H1 (cell line): ENCODE results near the gene EWSR1. TPM values are rescaled to one million over a fixed set of nuclear protein-coding genes. Genes with fewer than 3 reads are reported as not detected.

ENCODE experiments used
- CTCF ChIA-PET: fragments of 300-600 bp; sonication (Branson Sonifier 250); formaldehyde crosslinking; loops from one replicate; lab custom pipeline; 2021; ENCODE audit not compliant: partially characterized antibody; lab: Charles Lee
- POLR2A ChIA-PET: fragments of 300-600 bp; sonication (Branson Sonifier 250); formaldehyde crosslinking; loops from one replicate; lab custom pipeline; 2021; ENCODE audit warnings: inconsistent platforms; ENCODE audit not compliant: partially characterized antibody; lab: Charles Lee
- DNase-seq, 2 experiments: peaks; one replicate each; pipeline versions ENCODE4 v3.0.0 to v3.0.0-alpha.2; 2010 to 2022; ENCODE audit warnings: low spot score in 2 of 2, low read depth in 1 of 2, mixed read lengths in 1 of 2
- FAIRE-seq: peaks from 2 replicates; lab custom pipeline; 2011; peaks lifted over from hg19 to GRCh38; lab: Jason Lieb, UNC
- H2AFZ ChIP-seq: 2 replicates; pipeline ENCODE4 v1.8.1; 2012; ENCODE audit warnings: low read length, inconsistent platforms
- H2AK5ac ChIP-seq: 2 replicates; pipeline ENCODE4 v1.6.1; 2013; ENCODE audit warnings: low read depth, low read length
- H2BK120ac ChIP-seq: replicated peaks from 2 replicates; pipeline ENCODE3; 2013; ENCODE audit warnings: low read depth, low read length, inconsistent platforms
- H2BK12ac ChIP-seq: 2 replicates; pipeline ENCODE4 v1.6.1; 2013; ENCODE audit warnings: low read depth, low read length
- H2BK15ac ChIP-seq: 2 replicates; pipeline ENCODE4 v1.6.1; 2013; ENCODE audit warnings: low read length
- H2BK20ac ChIP-seq: 2 replicates; pipeline ENCODE4 v1.6.1; 2013; ENCODE audit warnings: low read length
- H2BK5ac ChIP-seq: 2 replicates; pipeline ENCODE4 v1.6.1; 2013; ENCODE audit warnings: low read depth, low read length
- H3K14ac ChIP-seq: 2 replicates; pipeline ENCODE4 v1.6.1; 2013; ENCODE audit warnings: inconsistent platforms; ENCODE audit not compliant: insufficient read length
- H3K18ac ChIP-seq: 2 replicates; pipeline ENCODE4 v1.6.1; 2013; ENCODE audit warnings: low read length; ENCODE audit errors: extremely low read depth
- H3K23ac ChIP-seq: 2 replicates; pipeline ENCODE4 v1.6.1; 2013; ENCODE audit warnings: inconsistent platforms; ENCODE audit not compliant: insufficient read length
- H3K23me2 ChIP-seq: 2 replicates; pipeline ENCODE4 v1.6.1; 2013; ENCODE audit warnings: low read depth, low read length
- H3K27ac ChIP-seq: 2 replicates; pipeline ENCODE4 v1.6.1; 2011; ENCODE audit warnings: low read depth, low read length, inconsistent platforms
- H3K27me3 ChIP-seq, 4 experiments: replicated peaks in 1 of 4; 1 replicate in 1 of 4; 2 replicates in 3 of 4; pipeline versions ENCODE4 v1.6.1 to v1.8.1; 2011 to 2013; ENCODE audit warnings: low read length in 3 of 4, mild to moderate bottlenecking in 3 of 4, inconsistent platforms in 2 of 4, mixed read lengths in 2 of 4, moderate library complexity in 1 of 4; ENCODE audit not compliant: control insufficient read depth in 3 of 4, insufficient read depth in 3 of 4; ENCODE audit errors: extremely low read depth in 1 of 4
- H3K36me3 ChIP-seq, 4 experiments: 2 replicates each; pipeline versions ENCODE4 v1.6.1 to v1.8.1; 2011 to 2013; ENCODE audit warnings: mild to moderate bottlenecking in 4 of 4, low read length in 3 of 4, moderate library complexity in 2 of 4, control low read depth in 1 of 4, inconsistent platforms in 1 of 4; ENCODE audit not compliant: insufficient read depth in 4 of 4, control insufficient read depth in 2 of 4
- H3K4ac ChIP-seq: replicated peaks from 2 replicates; pipeline ENCODE3; 2013; ENCODE audit warnings: low read length, low read depth, mixed read lengths, inconsistent platforms; ENCODE audit not compliant: insufficient read length
- H3K4me1 ChIP-seq, 4 experiments: replicated peaks in 1 of 4; 1 replicate in 1 of 4; 2 replicates in 3 of 4; pipeline versions ENCODE4 v1.6.1 to v1.8.1; 2011 to 2013; ENCODE audit warnings: low read length in 3 of 4, inconsistent platforms in 2 of 4, mixed read lengths in 1 of 4; ENCODE audit not compliant: insufficient read depth in 4 of 4, control insufficient read depth in 3 of 4
- H3K4me2 ChIP-seq, 2 experiments: 2 replicates each; pipeline versions ENCODE4 v1.6.1 to v1.8.1; 2011 to 2013; ENCODE audit warnings: low read depth in 2 of 2, low read length in 2 of 2, control low read depth in 1 of 2, inconsistent platforms in 1 of 2, mild to moderate bottlenecking in 1 of 2; ENCODE audit not compliant: insufficient read depth in 1 of 2
- H3K4me3 ChIP-seq, 4 experiments: fragments of 200-600, 300-600 bp in 1 of 4; sonication (generic), shearing (Covaris generic), sonication (Bioruptor Twin) in 1 of 4; 2 replicates each; pipeline versions ENCODE4 v1.5.1 to v1.8.1; 2011 to 2016; ENCODE audit warnings: low read length in 4 of 4, low read depth in 3 of 4, control low read depth in 2 of 4, inconsistent platforms in 2 of 4, mild to moderate bottlenecking in 2 of 4, mixed read lengths in 1 of 4, moderate library complexity in 1 of 4; ENCODE audit not compliant: insufficient read depth in 2 of 4; ENCODE audit errors: extremely low read depth in 1 of 4
- H3K56ac ChIP-seq: replicated peaks from 2 replicates; pipeline ENCODE3; 2013; ENCODE audit warnings: low read depth, mild to moderate bottlenecking, mixed read lengths, low read length, inconsistent platforms; ENCODE audit not compliant: insufficient read length
- H3K79me1 ChIP-seq: 2 replicates; pipeline ENCODE4 v1.6.1; 2013; ENCODE audit warnings: low read depth, low read length, control low read depth
- H3K79me2 ChIP-seq, 2 experiments: 2 replicates each; pipeline versions ENCODE4 v1.6.1 to v1.8.1; 2012 to 2013; ENCODE audit warnings: low read length in 2 of 2, mild to moderate bottlenecking in 2 of 2, inconsistent platforms in 1 of 2; ENCODE audit not compliant: insufficient read depth in 2 of 2, control insufficient read depth in 1 of 2
- H3K9ac ChIP-seq, 4 experiments: replicated peaks in 1 of 4; 1 replicate in 1 of 4; 2 replicates in 3 of 4; pipeline versions ENCODE4 v1.6.1 to v1.8.1; 2011 to 2013; ENCODE audit warnings: low read depth in 3 of 4, low read length in 3 of 4, control low read depth in 2 of 4, mild to moderate bottlenecking in 2 of 4, moderate library complexity in 2 of 4, inconsistent platforms in 1 of 4; ENCODE audit errors: extremely low read depth in 1 of 4
- H3K9me3 ChIP-seq, 2 experiments: 2 replicates each; pipeline versions ENCODE4 v1.6.1 to v1.8.1; 2012 to 2013; ENCODE audit warnings: mild to moderate bottlenecking in 2 of 2, moderate library complexity in 2 of 2, control low read depth in 1 of 2, inconsistent platforms in 1 of 2, low read depth in 1 of 2, low read length in 1 of 2, mixed read lengths in 1 of 2; ENCODE audit not compliant: insufficient read depth in 2 of 2
- H4K20me1 ChIP-seq, 2 experiments: replicated peaks in 1 of 2; 2 replicates each; pipeline versions ENCODE3 to v1.8.1; 2011 to 2013; ENCODE audit warnings: inconsistent platforms in 2 of 2, low read length in 2 of 2, mild to moderate bottlenecking in 1 of 2; ENCODE audit not compliant: insufficient read depth in 2 of 2, control insufficient read depth in 1 of 2
- H4K5ac ChIP-seq: 2 replicates; pipeline ENCODE4 v1.6.1; 2013; ENCODE audit warnings: low read length, low read depth, mixed read lengths, inconsistent platforms; ENCODE audit not compliant: insufficient read length
- H4K8ac ChIP-seq: 2 replicates; pipeline ENCODE4 v1.8.0; 2013; ENCODE audit warnings: mild to moderate bottlenecking, moderate library complexity, low read length, inconsistent platforms; ENCODE audit not compliant: insufficient read depth; ENCODE audit errors: extremely low read depth
- H4K91ac ChIP-seq: replicated peaks from 2 replicates; pipeline ENCODE3; 2013; ENCODE audit warnings: low read length, mixed read lengths, inconsistent platforms; ENCODE audit not compliant: insufficient read length
- FOSL1 ChIP-seq: IDR thresholded peaks from 2 replicates; pipeline ENCODE4 v1.6.1; 2011; ENCODE audit warnings: mild to moderate bottlenecking, low read depth, low read length, moderate library complexity; ENCODE audit not compliant: insufficient read depth
- KDM4A ChIP-seq: IDR thresholded peaks from one replicate; pipeline ENCODE4 v1.7.1; 2012; ENCODE audit warnings: low read depth, mild to moderate bottlenecking, moderate library complexity, low read length, inconsistent platforms; ENCODE audit not compliant: severe bottlenecking
- POU5F1 ChIP-seq: IDR thresholded peaks from 2 replicates; pipeline ENCODE4 v1.6.1; 2011; ENCODE audit warnings: low read depth, mild to moderate bottlenecking, low read length, moderate library complexity
- SIN3A ChIP-seq, 2 experiments: IDR thresholded peaks in 1 of 2; conservative IDR thresholded peaks in 1 of 2; 2 replicates each; pipeline ENCODE4 v1.6.1; 2011 to 2012; ENCODE audit warnings: low read length in 2 of 2, improper control_type of control experiment in 1 of 2, low read depth in 1 of 2, mild to moderate bottlenecking in 1 of 2
- YY1 ChIP-seq: IDR thresholded peaks from 2 replicates; pipeline ENCODE4 v1.6.1; 2011; ENCODE audit warnings: low read depth, mild to moderate bottlenecking, low read length
- WGBS, 2 experiments: shearing (Covaris generic) in 1 of 2; methylation state at CpG; one replicate each; pipeline versions ENCODE4 v1.1.6 to v1.1.7; 2013 to 2015; ENCODE audit warnings: low lambda C conversion rate in 2 of 2, mixed read lengths in 2 of 2, inconsistent platforms in 1 of 2, low coverage in 1 of 2, missing lambda C conversion rate in 1 of 2; ENCODE audit not compliant: insufficient replicate concordance in 2 of 2, insufficient coverage in 1 of 2, insufficient read length in 1 of 2; ENCODE audit errors: extremely low coverage in 1 of 2, missing lambda C conversion rate in 1 of 2; 5-methylcytosine and 5-hydroxymethylcytosine counted together
- polyA plus RNA-seq, 7 experiments: library from polyadenylated mRNA; depleted of rRNA in 3 of 7; stranded (reverse) in 5 of 7; unstranded in 2 of 7; fragments of >200 nt in 5 of 7; fragments of 200-250 nt in 2 of 7; gene quantifications; 1 replicate in 5 of 7; 2 replicates in 1 of 7; 4 replicates in 1 of 7; pipeline versions ENCODE4 v1.2.1 to v1.2.3, GENCODE V29; 2011 to 2013; ENCODE audit warnings: missing spikeins in 2 of 7, mixed read lengths in 2 of 7
- total RNA-seq: library from RNA; stranded (reverse); fragmentation: NEBNext Ultra II Directional; extraction: Animal tissue kit (Norgen Biotek cat#: 25700); gene quantifications from 2 replicates; pipeline ENCODE4 v1.2.1, GENCODE V29; 2021
- TF ChIP-seq, protein P1 (sequence below): IDR thresholded peaks from 2 replicates; pipeline ENCODE4 v1.6.1; 2011; ENCODE audit warnings: low read depth, mild to moderate bottlenecking, low read length; ENCODE audit not compliant: insufficient read depth
- TF ChIP-seq, protein P2 (sequence below): IDR thresholded peaks from 2 replicates; pipeline ENCODE4 v1.6.1; 2012; ENCODE audit warnings: low read length, inconsistent platforms
- TF ChIP-seq, protein P3 (sequence below): IDR thresholded peaks from 2 replicates; pipeline ENCODE4 v1.6.1; 2011; ENCODE audit warnings: low read length, improper control_type of control experiment

EWSR1 gene
- total and polyA plus RNA-seq, 2 of the 8 experiments (the other 6 are each of a cell fraction or from before 2014, with no cell fraction given), result 387 to 930 TPM

DNA sequence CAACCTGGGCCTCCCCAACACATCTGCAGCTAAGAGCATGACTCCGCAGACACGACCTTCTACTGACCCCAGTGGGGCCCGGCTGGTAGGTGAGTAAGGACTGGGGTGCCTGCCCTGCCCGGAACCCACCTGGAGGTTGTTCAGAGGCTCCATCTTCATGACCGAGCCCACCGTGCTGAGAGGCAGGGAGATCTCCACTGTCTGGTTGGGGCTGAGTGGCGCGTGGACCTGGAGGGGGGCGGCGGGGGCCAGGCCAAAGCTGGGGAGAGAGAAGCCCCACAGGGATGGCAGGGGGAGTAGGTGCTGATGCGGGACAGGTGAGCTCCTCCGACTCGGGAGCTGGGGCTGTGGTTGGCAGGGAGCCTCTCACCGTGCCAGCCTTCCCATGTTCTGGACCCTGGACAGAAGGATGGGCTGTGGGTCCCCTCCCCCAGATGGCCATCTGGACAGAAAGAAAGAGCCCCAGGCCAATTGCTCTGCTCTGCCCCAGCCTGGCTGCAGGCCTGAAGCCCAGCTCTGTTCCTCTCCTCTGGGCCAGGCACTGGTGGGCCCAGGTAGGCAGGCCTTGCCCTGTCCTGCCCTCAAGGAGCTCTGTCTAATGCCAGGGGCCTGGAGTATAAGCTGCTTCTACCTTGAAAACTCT, 63.7 kb downstream of the EWSR1 start:
- Histone ChIP-seq H3K4me1 (no peaks in the 10 kb centered on the region; a peak in 1 of 7 replicates), H3K23me2 (no peaks in the 10 kb centered on the region), H2BK120ac (no peak overlapping the region), H4K20me1 (peaks cover 3 to 8% of the 10 kb centered on the region in 2 experiments), H3K4me2 (no peak overlapping the region), H3K27ac (no peak overlapping the region), H2BK5ac (no peak overlapping the region; the same call in 1 of the 2 replicates), H3K4ac (no peak overlapping the region), H3K18ac (no peak overlapping the region), H2BK12ac (no peak overlapping the region), H4K8ac (no peak overlapping the region), H3K14ac (no peak overlapping the region), H2BK15ac (no peak overlapping the region), H2AFZ (no peak overlapping the region), H3K79me2 (no peaks in the 10 kb centered on the region), H2AK5ac (no peak overlapping the region), H3K56ac (no peak overlapping the region), H4K91ac (no peak overlapping the region), H3K23ac (no peak overlapping the region), H3K79me1 (no peaks in the 10 kb centered on the region), H3K27me3 (no peaks in the 10 kb centered on the region), H4K5ac (no peak overlapping the region), H3K36me3 (peaks cover 4 to 18% (median 14%) of the 10 kb centered on the region in 4 experiments; a peak in 7 of 8 replicates), H3K9ac (no peak overlapping the region), H2BK20ac (no peak overlapping the region), H3K9me3 (no peaks in the 10 kb centered on the region), H3K4me3 (no peak overlapping the region)
- POLR2A ChIA-PET, result interaction anchor here (0.8 to 1.2 kb wide), 3 partner anchors 9 to 25 kb away, joined by 3 read pairs; no protein-coding TSS in a partner anchor
- 94% methylated on average over 3 of the region's 14 CpGs; no CpG with 5 or more reads in 1 of the 2 experiments for WGBS, 2 experiments
- CTCF ChIA-PET, result interaction anchor here (0.6 to 0.9 kb wide), 3 partner anchors 28 to 192 kb away, joined by 3 to 6 read pairs (median 3); no protein-coding TSS in a partner anchor
- FAIRE-seq (no peak), DNase-seq (no peak)
- TF ChIP-seq POU5F1 (no peak), YY1 (no peak), KDM4A (no peak), SIN3A (conservative IDR thresholded peaks at IDR 0.05 in 1 of 2, IDR thresholded peaks at IDR 0.05 in 1 of 2; ENCODE audit: low read depth in 1 of 2, low read length in 2 of 2) (no peak), FOSL1 (no peak)
- TF ChIP-seq, protein P1, sequence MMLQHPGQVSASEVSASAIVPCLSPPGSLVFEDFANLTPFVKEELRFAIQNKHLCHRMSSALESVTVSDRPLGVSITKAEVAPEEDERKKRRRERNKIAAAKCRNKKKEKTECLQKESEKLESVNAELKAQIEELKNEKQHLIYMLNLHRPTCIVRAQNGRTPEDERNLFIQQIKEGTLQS, result no peak
- TF ChIP-seq, protein P2, sequence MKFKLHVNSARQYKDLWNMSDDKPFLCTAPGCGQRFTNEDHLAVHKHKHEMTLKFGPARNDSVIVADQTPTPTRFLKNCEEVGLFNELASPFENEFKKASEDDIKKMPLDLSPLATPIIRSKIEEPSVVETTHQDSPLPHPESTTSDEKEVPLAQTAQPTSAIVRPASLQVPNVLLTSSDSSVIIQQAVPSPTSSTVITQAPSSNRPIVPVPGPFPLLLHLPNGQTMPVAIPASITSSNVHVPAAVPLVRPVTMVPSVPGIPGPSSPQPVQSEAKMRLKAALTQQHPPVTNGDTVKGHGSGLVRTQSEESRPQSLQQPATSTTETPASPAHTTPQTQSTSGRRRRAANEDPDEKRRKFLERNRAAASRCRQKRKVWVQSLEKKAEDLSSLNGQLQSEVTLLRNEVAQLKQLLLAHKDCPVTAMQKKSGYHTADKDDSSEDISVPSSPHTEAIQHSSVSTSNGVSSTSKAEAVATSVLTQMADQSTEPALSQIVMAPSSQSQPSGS, result no peak
- TF ChIP-seq, protein P3, sequence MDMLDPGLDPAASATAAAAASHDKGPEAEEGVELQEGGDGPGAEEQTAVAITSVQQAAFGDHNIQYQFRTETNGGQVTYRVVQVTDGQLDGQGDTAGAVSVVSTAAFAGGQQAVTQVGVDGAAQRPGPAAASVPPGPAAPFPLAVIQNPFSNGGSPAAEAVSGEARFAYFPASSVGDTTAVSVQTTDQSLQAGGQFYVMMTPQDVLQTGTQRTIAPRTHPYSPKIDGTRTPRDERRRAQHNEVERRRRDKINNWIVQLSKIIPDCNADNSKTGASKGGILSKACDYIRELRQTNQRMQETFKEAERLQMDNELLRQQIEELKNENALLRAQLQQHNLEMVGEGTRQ, result no peak
